ENCODE results near the gene HSD11B2.

HSD11B2 gene

GRCh38 chr16:67407176-67407787, 23.6 kb upstream of the HSD11B2 start:
- in situ Hi-C loops (cut with HindIII; ENCODE audit: low sequenced_read_pairs) = no loop called here
- H3K4me3 ChIP-seq (ENCODE audit: low read depth, low read length) = no peak overlapping the region
- no peak for DNase-seq (ENCODE audit: low read depth)
- TF ChIP-seq CTCF (IDR thresholded peaks at IDR 0.05; ENCODE audit: low read depth, low read length, missing control alignments) = no peak

- in situ Hi-C loops (cut with HindIII; ENCODE audit: low sequenced_read_pairs) = no loop called here
Measured at GRCh38 chr16:67407788-67408452, 23.0 kb upstream of the HSD11B2 start.

GRCh38 chr16:67409631-67410030, 21.3 kb upstream of the HSD11B2 start:
- in situ Hi-C loops (cut with HindIII; ENCODE audit: low sequenced_read_pairs) = no loop called here
- no peak for TF ChIP-seq CTCF (IDR thresholded peaks at IDR 0.05; ENCODE audit: low read depth, low read length, missing control alignments)
- no peak overlapping the region for H3K4me3 ChIP-seq (ENCODE audit: low read depth, low read length)
- no peak for DNase-seq (ENCODE audit: low read depth)

More at GRCh38 chr16:67407788-67408452, 23.0 kb upstream of the HSD11B2 start:
- TF ChIP-seq CTCF (IDR thresholded peaks at IDR 0.05; ENCODE audit: low read depth, low read length, missing control alignments) = no peak
- no peak overlapping the region for H3K4me3 ChIP-seq (ENCODE audit: low read depth, low read length)
- no peak for DNase-seq (ENCODE audit: low read depth)

- no peak overlapping the region for H3K4me3 ChIP-seq (ENCODE audit: low read depth, low read length)
- in situ Hi-C loops (cut with HindIII; ENCODE audit: low sequenced_read_pairs) = no loop called here
- TF ChIP-seq CTCF (IDR thresholded peaks at IDR 0.05; ENCODE audit: low read depth, low read length, missing control alignments) = no peak
- DNase-seq (ENCODE audit: low read depth) = no peak
Measured at GRCh38 chr16:67411339-67411738, 19.6 kb upstream of the HSD11B2 start.

- H3K4me3 ChIP-seq (ENCODE audit: low read depth, low read length) = no peak overlapping the region
- in situ Hi-C loops (cut with HindIII; ENCODE audit: low sequenced_read_pairs) = no loop called here
Measured at GRCh38 chr16:67412294-67412693, 18.6 kb upstream of the HSD11B2 start.

More at GRCh38 chr16:67412294-67412693, 18.6 kb upstream of the HSD11B2 start:
- DNase-seq (ENCODE audit: low read depth) = no peak
- no peak for TF ChIP-seq CTCF (IDR thresholded peaks at IDR 0.05; ENCODE audit: low read depth, low read length, missing control alignments)

All from astrocyte of the cerebellum (primary cell).